Keratinocyte (primary cell): ENCODE measurements around the gene INSRR. TPM values are rescaled to one million over a fixed set of nuclear protein-coding genes. Genes with fewer than 3 reads are reported as not detected.

Experiments
- DNase-seq: peaks from one replicate; pipeline ENCODE4 v3.0.0-alpha.2; 2011; ENCODE audit warnings: low read depth, missing footprints, low spot score
- FAIRE-seq: peaks from 2 replicates; lab custom pipeline; 2011; peaks lifted over from hg19 to GRCh38; lab: Jason Lieb, UNC
- H2AFZ ChIP-seq: 2 replicates; pipeline ENCODE4 v1.6.0; 2012; ENCODE audit warnings: low read length, control low read depth, inconsistent platforms; ENCODE audit not compliant: control insufficient read depth
- H3K27ac ChIP-seq: 2 replicates; pipeline ENCODE4 v1.5.1; 2011; ENCODE audit warnings: low read length; ENCODE audit not compliant: control insufficient read depth, insufficient read depth
- H3K27me3 ChIP-seq: 3 replicates; pipeline ENCODE4 v1.6.0; 2011; ENCODE audit warnings: low read length; ENCODE audit not compliant: control insufficient read depth, insufficient read depth; ENCODE audit errors: extremely low read depth
- H3K36me3 ChIP-seq, 2 experiments: 2 replicates in 1 of 2; 3 replicates in 1 of 2; pipeline ENCODE4 v1.5.1; 2011; ENCODE audit warnings: low read length in 2 of 2, mild to moderate bottlenecking in 1 of 2; ENCODE audit not compliant: control insufficient read depth in 2 of 2, insufficient read depth in 2 of 2; ENCODE audit errors: extremely low read depth in 1 of 2
- H3K4me1 ChIP-seq: 3 replicates; pipeline ENCODE4 v1.5.1; 2011; ENCODE audit warnings: low read length; ENCODE audit not compliant: control insufficient read depth, insufficient read depth; ENCODE audit errors: extremely low read depth
- H3K4me2 ChIP-seq: 3 replicates; pipeline ENCODE4 v1.6.0; 2011; ENCODE audit warnings: low read depth, low read length; ENCODE audit not compliant: control insufficient read depth, insufficient read depth; ENCODE audit errors: extremely low read depth
- H3K4me3 ChIP-seq, 3 experiments: fragments of 200-600 bp in 1 of 3; sonication (generic) in 1 of 3; 2 replicates in 2 of 3; 3 replicates in 1 of 3; pipeline ENCODE4 v1.5.1; 2011 to 2016; ENCODE audit warnings: low read length in 3 of 3, mild to moderate bottlenecking in 3 of 3, control low read depth in 2 of 3, inconsistent platforms in 1 of 3, low read depth in 1 of 3, mixed read lengths in 1 of 3, mixed run types in 1 of 3, moderate library complexity in 1 of 3; ENCODE audit not compliant: control insufficient read depth in 2 of 3, insufficient read depth in 2 of 3; ENCODE audit errors: extremely low read depth in 1 of 3
- H3K79me2 ChIP-seq: 2 replicates; pipeline ENCODE4 v1.6.0; 2012; ENCODE audit warnings: low read length; ENCODE audit not compliant: control insufficient read depth, insufficient read depth
- H3K9ac ChIP-seq: 3 replicates; pipeline ENCODE4 v1.6.0; 2011; ENCODE audit warnings: low read length; ENCODE audit not compliant: control insufficient read depth, insufficient read depth; ENCODE audit errors: extremely low read depth
- H3K9me1 ChIP-seq: 3 replicates; pipeline ENCODE4 v1.6.0; 2011; ENCODE audit warnings: low read length; ENCODE audit not compliant: control insufficient read depth, insufficient read depth; ENCODE audit errors: extremely low read depth
- H3K9me3 ChIP-seq: 2 replicates; pipeline ENCODE4 v1.5.1; 2012; ENCODE audit warnings: low read depth, low read length; ENCODE audit not compliant: control insufficient read depth
- H4K20me1 ChIP-seq: 3 replicates; pipeline ENCODE4 v1.6.0; 2011; ENCODE audit warnings: low read length; ENCODE audit not compliant: control insufficient read depth, insufficient read depth; ENCODE audit errors: extremely low read depth
- EZH2 ChIP-seq: IDR thresholded peaks from one replicate; pipeline ENCODE4 v1.6.1; 2012; ENCODE audit warnings: inconsistent platforms, mild to moderate bottlenecking, low read length, moderate library complexity
- dilution Hi-C: fragments of 300-500 bp; cut with MboI; formaldehyde crosslinking; loops from one replicate; pipeline ENCODE4 v1.7.0; 2020; ENCODE audit warnings: low sequenced_read_pairs; ENCODE audit not compliant: extremely low pct_ligation_motif_present
- polyA plus RNA-seq, 5 experiments: library from polyadenylated mRNA; depleted of rRNA in 3 of 5; stranded (reverse) in 3 of 5; stranded (forward) in 1 of 5; unstranded in 1 of 5; fragments of >200 nt; gene quantifications; 1 replicate in 1 of 5; 2 replicates in 3 of 5; 3 replicates in 1 of 5; pipeline versions ENCODE4 v1.2.1 to v1.2.3, GENCODE V29; 2011 to 2012; ENCODE audit warnings: missing spikeins in 2 of 5, low read depth in 1 of 5, low replicate concordance in 1 of 5
- TF ChIP-seq, protein P1 (sequence below), 3 experiments: IDR thresholded peaks in 1 of 3; conservative IDR thresholded peaks in 1 of 3; optimal IDR thresholded peaks in 1 of 3; 2 replicates in 2 of 3; 3 replicates in 1 of 3; pipeline versions ENCODE3 to v1.5.1; 2011; ENCODE audit warnings: low read length in 3 of 3, mild to moderate bottlenecking in 3 of 3, moderate library complexity in 2 of 3, control low read depth in 1 of 3, inconsistent platforms in 1 of 3; ENCODE audit not compliant: insufficient read depth in 2 of 3; ENCODE audit errors: extremely low read depth in 1 of 3

Gene INSRR
- polyA plus RNA-seq, 1 donor (not counting 4 experiments of a cell fraction or from before 2014, with no cell fraction given) = not detected

- Histone ChIP-seq H4K20me1 (peaks cover 4% of the 10 kb centered on the region), H3K27ac (no peak overlapping the region), H3K27me3 (peaks cover 80% of the 10 kb centered on the region), H3K36me3 (no peaks in the 10 kb centered on the region), H3K9me1 (no peaks in the 10 kb centered on the region), H3K9me3 (no peaks in the 10 kb centered on the region), H3K4me3 (no peak overlapping the region), H3K4me1 (peaks cover 12% of the 10 kb centered on the region), H3K79me2 (no peaks in the 10 kb centered on the region), H2AFZ (no peak overlapping the region), H3K4me2 (no peak overlapping the region), H3K9ac (no peak overlapping the region)
- dilution Hi-C loops = no loop called here
- TF ChIP-seq, protein P1, sequence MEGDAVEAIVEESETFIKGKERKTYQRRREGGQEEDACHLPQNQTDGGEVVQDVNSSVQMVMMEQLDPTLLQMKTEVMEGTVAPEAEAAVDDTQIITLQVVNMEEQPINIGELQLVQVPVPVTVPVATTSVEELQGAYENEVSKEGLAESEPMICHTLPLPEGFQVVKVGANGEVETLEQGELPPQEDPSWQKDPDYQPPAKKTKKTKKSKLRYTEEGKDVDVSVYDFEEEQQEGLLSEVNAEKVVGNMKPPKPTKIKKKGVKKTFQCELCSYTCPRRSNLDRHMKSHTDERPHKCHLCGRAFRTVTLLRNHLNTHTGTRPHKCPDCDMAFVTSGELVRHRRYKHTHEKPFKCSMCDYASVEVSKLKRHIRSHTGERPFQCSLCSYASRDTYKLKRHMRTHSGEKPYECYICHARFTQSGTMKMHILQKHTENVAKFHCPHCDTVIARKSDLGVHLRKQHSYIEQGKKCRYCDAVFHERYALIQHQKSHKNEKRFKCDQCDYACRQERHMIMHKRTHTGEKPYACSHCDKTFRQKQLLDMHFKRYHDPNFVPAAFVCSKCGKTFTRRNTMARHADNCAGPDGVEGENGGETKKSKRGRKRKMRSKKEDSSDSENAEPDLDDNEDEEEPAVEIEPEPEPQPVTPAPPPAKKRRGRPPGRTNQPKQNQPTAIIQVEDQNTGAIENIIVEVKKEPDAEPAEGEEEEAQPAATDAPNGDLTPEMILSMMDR (optimal IDR thresholded peaks at IDR 0.05 in 1 of 3, IDR thresholded peaks at IDR 0.05 in 1 of 3, conservative IDR thresholded peaks at IDR 0.05 in 1 of 3; ENCODE audit: extremely low read depth in 1 of 3, insufficient read depth in 2 of 3, low read length in 3 of 3) = no peak
- no peak for TF ChIP-seq EZH2
- DNase-seq (no peak), FAIRE-seq (no peak)
Observed at GRCh38 chr1:156858555-156858956, 361 bp downstream of the INSRR start.

- Histone ChIP-seq H3K27me3 (peaks cover 79% of the 10 kb centered on the region), H3K27ac (no peak overlapping the region), H3K36me3 (no peaks in the 10 kb centered on the region), H3K4me2 (no peak overlapping the region), H3K9me3 (no peaks in the 10 kb centered on the region), H2AFZ (no peak overlapping the region), H4K20me1 (peaks cover 4% of the 10 kb centered on the region), H3K9ac (no peak overlapping the region), H3K4me3 (no peak overlapping the region), H3K9me1 (no peaks in the 10 kb centered on the region), H3K79me2 (no peaks in the 10 kb centered on the region), H3K4me1 (peaks cover 7% of the 10 kb centered on the region)
- TF ChIP-seq EZH2 = no peak
- TF ChIP-seq, protein P1 (optimal IDR thresholded peaks at IDR 0.05 in 1 of 3, IDR thresholded peaks at IDR 0.05 in 1 of 3, conservative IDR thresholded peaks at IDR 0.05 in 1 of 3; ENCODE audit: extremely low read depth in 1 of 3, insufficient read depth in 2 of 3, low read length in 3 of 3) = no peak
- DNase-seq (no peak), FAIRE-seq (no peak)
- dilution Hi-C loops = no loop called here
Observed at GRCh38 chr1:156857532-156857931, 1.4 kb downstream of the INSRR start.
